Duodenal mucosa (tissue), 2 donors: ENCODE results near the gene KCND2.

Experiments used
- H3K27ac ChIP-seq: one replicate; pipeline ENCODE4 v1.7.0; 2013; ENCODE audit warnings: low read depth, low read length
- H3K27me3 ChIP-seq, 2 donors: one replicate each; pipeline ENCODE4 v1.7.0; 2013; ENCODE audit warnings: low read length in 2 of 2, control low read depth in 1 of 2; ENCODE audit not compliant: insufficient read depth in 2 of 2, control insufficient read depth in 1 of 2
- H3K36me3 ChIP-seq, 2 donors: one replicate each; pipeline ENCODE4 v1.7.0; 2013; ENCODE audit warnings: low read length in 2 of 2, control low read depth in 1 of 2; ENCODE audit not compliant: insufficient read depth in 2 of 2, control insufficient read depth in 1 of 2
- H3K4me1 ChIP-seq, 2 donors: one replicate each; pipeline ENCODE4 v1.7.0; 2013; ENCODE audit warnings: low read length in 2 of 2, control low read depth in 1 of 2; ENCODE audit not compliant: insufficient read depth in 2 of 2, control insufficient read depth in 1 of 2
- H3K4me3 ChIP-seq, 2 donors: one replicate each; pipeline ENCODE4 v1.7.0; 2013; ENCODE audit warnings: low read length in 2 of 2, low read depth in 1 of 2
- H3K9ac ChIP-seq, 2 donors: one replicate each; pipeline ENCODE4 v1.7.0; 2013; ENCODE audit warnings: low read length in 2 of 2, low read depth in 1 of 2
- H3K9me3 ChIP-seq, 2 donors: one replicate each; pipeline ENCODE4 v1.7.0; 2013; ENCODE audit warnings: low read length in 2 of 2, control low read depth in 1 of 2; ENCODE audit not compliant: control insufficient read depth in 1 of 2

Gene KCND2

DNA sequence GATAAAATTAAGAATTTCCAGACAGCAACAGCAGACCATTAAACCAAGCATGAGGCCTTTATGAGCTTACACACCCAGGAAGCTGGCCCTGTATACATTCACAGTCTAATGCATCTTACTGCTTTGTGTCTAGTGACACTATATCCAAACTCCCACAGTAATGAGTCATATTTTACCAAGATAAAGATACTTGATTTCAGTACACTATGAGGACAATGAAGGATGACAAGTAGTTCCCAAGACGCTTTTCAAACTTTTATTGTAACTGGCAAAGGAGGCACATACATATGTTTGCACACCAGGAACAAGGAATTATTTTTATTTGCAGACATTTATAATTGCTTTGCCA, 437.0 kb downstream of the KCND2 start:
- Histone ChIP-seq H3K36me3 (no peaks in the 10 kb centered on the region), H3K27me3 (no peaks in the 10 kb centered on the region), H3K9me3 (no peaks in the 10 kb centered on the region), H3K9ac (no peak overlapping the region), H3K27ac (no peak overlapping the region), H3K4me1 (no peaks in the 10 kb centered on the region), H3K4me3 (no peak overlapping the region)

- Histone ChIP-seq H3K27ac (no peak overlapping the region), H3K9me3 (no peaks in the 10 kb centered on the region), H3K4me1 (no peaks in the 10 kb centered on the region), H3K36me3 (no peaks in the 10 kb centered on the region), H3K4me3 (no peak overlapping the region), H3K27me3 (no peaks in the 10 kb centered on the region), H3K9ac (no peak overlapping the region)
Observed at GRCh38 chr7:120714945-120715344, 442.0 kb downstream of the KCND2 start.

- Histone ChIP-seq H3K4me3 (no peak overlapping the region), H3K9me3 (no peaks in the 10 kb centered on the region), H3K27me3 (no peaks in the 10 kb centered on the region), H3K9ac (no peak overlapping the region), H3K27ac (no peak overlapping the region), H3K36me3 (no peaks in the 10 kb centered on the region), H3K4me1 (peaks cover 0 to 5% of the 10 kb centered on the region in 2 donors)
Observed at GRCh38 chr7:120716307-120716706, 443.3 kb downstream of the KCND2 start.

DNA sequence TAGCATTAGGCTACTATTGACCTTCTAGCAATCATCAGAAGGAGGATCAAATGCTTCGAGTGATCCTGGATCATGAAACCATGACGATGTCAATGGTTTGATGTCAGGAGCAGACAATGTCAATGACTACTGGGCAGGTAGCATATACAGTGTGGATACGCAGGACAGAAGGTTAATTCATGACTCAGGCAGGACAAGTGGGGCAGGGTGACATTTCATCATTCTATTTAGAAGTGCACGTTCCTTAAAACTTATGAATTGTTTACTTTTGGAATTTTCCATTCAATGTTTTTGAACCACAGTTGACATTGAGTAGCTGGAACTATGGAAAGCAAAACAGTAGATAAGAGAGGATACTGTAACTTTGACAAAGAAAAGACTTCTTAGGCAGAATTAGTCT, 444.2 kb downstream of the KCND2 start:
- no peak overlapping the region for H3K27ac ChIP-seq
- peaks cover 0 to 5% of the 10 kb centered on the region in 2 donors for H3K4me1 ChIP-seq
- H3K27me3 ChIP-seq = no peaks in the 10 kb centered on the region

DNA sequence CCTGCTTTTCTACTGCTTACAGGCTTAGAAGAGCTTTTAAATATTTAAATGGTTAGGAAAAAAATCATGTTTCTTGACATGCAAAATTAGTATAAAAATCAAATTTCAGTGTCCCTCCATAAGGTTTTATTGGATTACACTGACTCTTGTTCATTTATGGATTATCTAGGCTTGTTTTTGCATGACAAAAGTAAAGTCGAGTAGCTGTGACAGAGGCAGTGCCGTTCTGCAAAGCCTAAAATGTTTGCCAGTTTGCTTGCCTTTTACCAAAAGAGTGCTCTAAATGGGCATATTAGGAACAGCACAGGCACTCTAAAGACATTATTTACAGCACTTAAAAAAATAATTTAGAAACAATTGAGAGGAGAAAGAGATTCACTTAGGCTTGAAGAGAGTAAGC, 445.4 kb downstream of the KCND2 start:
- no peaks in the 10 kb centered on the region for H3K36me3 ChIP-seq
- H3K4me1 ChIP-seq = peaks cover 0 to 5% of the 10 kb centered on the region in 2 donors
- H3K9ac ChIP-seq = no peak overlapping the region
- no peak overlapping the region for H3K27ac ChIP-seq
- no peaks in the 10 kb centered on the region for H3K9me3 ChIP-seq
- H3K27me3 ChIP-seq = no peaks in the 10 kb centered on the region
- no peak overlapping the region for H3K4me3 ChIP-seq

More for the DNA sequence above, 444.2 kb downstream of the KCND2 start:
- Histone ChIP-seq H3K4me3 (no peak overlapping the region), H3K36me3 (no peaks in the 10 kb centered on the region), H3K9ac (no peak overlapping the region), H3K9me3 (no peaks in the 10 kb centered on the region)

- Histone ChIP-seq H3K9ac (no peak overlapping the region), H3K9me3 (no peaks in the 10 kb centered on the region), H3K36me3 (no peaks in the 10 kb centered on the region), H3K27ac (no peak overlapping the region), H3K27me3 (no peaks in the 10 kb centered on the region), H3K4me3 (no peak overlapping the region), H3K4me1 (peaks cover 5 to 12% of the 10 kb centered on the region in 2 donors)
Observed at GRCh38 chr7:120720317-120720716, 447.3 kb downstream of the KCND2 start.

- Histone ChIP-seq H3K4me3 (no peak overlapping the region), H3K9ac (no peak overlapping the region), H3K9me3 (no peaks in the 10 kb centered on the region), H3K36me3 (no peaks in the 10 kb centered on the region), H3K27me3 (no peaks in the 10 kb centered on the region), H3K27ac (no peak overlapping the region), H3K4me1 (peaks cover 5 to 12% of the 10 kb centered on the region in 2 donors)
Observed at GRCh38 chr7:120723465-120724385, 450.8 kb downstream of the KCND2 start.

GRCh38 chr7:120724448-120724847, 451.5 kb downstream of the KCND2 start:
- Histone ChIP-seq H3K4me3 (no peak overlapping the region), H3K9ac (no peak overlapping the region), H3K27ac (no peak overlapping the region), H3K36me3 (no peaks in the 10 kb centered on the region), H3K9me3 (no peaks in the 10 kb centered on the region), H3K4me1 (peaks cover 5 to 12% of the 10 kb centered on the region in 2 donors), H3K27me3 (no peaks in the 10 kb centered on the region)

DNA sequence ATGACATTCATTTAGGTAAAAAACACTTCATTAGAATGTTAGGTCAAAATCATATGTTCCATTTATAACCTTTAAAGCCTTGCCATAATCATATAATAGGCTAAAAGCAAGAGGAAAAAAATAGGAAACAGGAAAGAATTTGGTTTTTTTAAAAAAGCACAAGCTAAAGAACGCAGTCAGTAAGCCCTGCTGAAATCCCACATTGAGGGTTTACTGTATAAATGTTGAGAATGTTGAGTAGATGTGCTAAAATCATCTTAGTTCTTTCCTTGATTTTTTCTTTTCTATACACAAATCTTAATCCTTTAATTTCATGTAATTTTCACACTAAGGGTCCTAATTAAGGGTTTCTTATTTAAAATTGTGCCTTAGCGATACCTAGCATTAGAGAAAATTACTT, 452.0 kb downstream of the KCND2 start:
- Histone ChIP-seq H3K9ac (no peak overlapping the region), H3K9me3 (no peaks in the 10 kb centered on the region), H3K4me3 (no peak overlapping the region), H3K4me1 (peaks cover 5 to 12% of the 10 kb centered on the region in 2 donors), H3K27me3 (no peaks in the 10 kb centered on the region), H3K27ac (no peak overlapping the region), H3K36me3 (no peaks in the 10 kb centered on the region)

- H3K36me3 ChIP-seq = no peaks in the 10 kb centered on the region
- no peaks in the 10 kb centered on the region for H3K9me3 ChIP-seq
- H3K4me3 ChIP-seq = no peak overlapping the region
- H3K27ac ChIP-seq = no peak overlapping the region
- H3K27me3 ChIP-seq = no peaks in the 10 kb centered on the region
- H3K4me1 ChIP-seq = peaks cover 5 to 10% of the 10 kb centered on the region in 2 donors
- H3K9ac ChIP-seq = no peak overlapping the region
Observed at GRCh38 chr7:120725376-120726039, 452.5 kb downstream of the KCND2 start.
